WTC11 (cell line): ENCODE results near the gene TMEM181. TPM values are rescaled to one million over a fixed set of nuclear protein-coding genes. Genes with fewer than 3 reads are reported as not detected.

ENCODE experiments used
- ATAC-seq: fragments of 200-7000 bp; cut with Tn5 transposase; 2 replicates; pipeline ENCODE4 v1.10.0; 2021; ENCODE audit warnings: mild to moderate bottlenecking, moderate library complexity
- CTCF ChIA-PET: fragments of 300-600 bp; sonication (Branson Sonifier 250); formaldehyde crosslinking; loops from one replicate; lab custom pipeline; 2021; ENCODE audit warnings: antibody characterized with exemption; lab: Charles Lee
- POLR2A ChIA-PET: fragments of 350-600 bp; sonication (Branson Sonifier 250); formaldehyde crosslinking; loops from one replicate; lab custom pipeline; 2021; ENCODE audit warnings: antibody characterized with exemption; lab: Charles Lee
- DNase-seq: peaks from one replicate; pipeline ENCODE4 v3.0.0; 2021; ENCODE audit warnings: low spot score
- H3K27ac Mint-ChIP-seq: 2 replicates; pipeline ENCODE4 v1.8.0; 2021; ENCODE audit warnings: mixed read lengths
- H3K27me3 Mint-ChIP-seq: 2 replicates; pipeline ENCODE4 v1.8.0; 2021; ENCODE audit warnings: low read depth, mild to moderate bottlenecking, moderate library complexity, mixed read lengths
- H3K36me3 Mint-ChIP-seq: 2 replicates; pipeline ENCODE4 v1.8.0; 2021; ENCODE audit warnings: mixed read lengths
- H3K4me1 Mint-ChIP-seq: 2 replicates; pipeline ENCODE4 v1.8.0; 2022; ENCODE audit warnings: mixed read lengths
- H3K4me3 Mint-ChIP-seq: 2 replicates; pipeline ENCODE4 v1.8.0; 2021; ENCODE audit warnings: mild to moderate bottlenecking, moderate library complexity, mixed read lengths
- H3K9me3 Mint-ChIP-seq: 2 replicates; pipeline ENCODE4 v1.8.0; 2021; ENCODE audit warnings: mixed read lengths
- AFF4 ChIP-seq: sonication (generic); formaldehyde crosslinking; IDR thresholded peaks from 2 replicates; pipeline ENCODE4 v1.8.1; 2023; ENCODE audit warnings: mild to moderate bottlenecking, missing genetic modification reagents, borderline replicate concordance
- AR ChIP-seq: fragments of 250-450 bp; sonication (Bioruptor Pico); IDR thresholded peaks from 2 replicates; pipeline ENCODE4 v1.9.0; 2021; ENCODE audit warnings: mild to moderate bottlenecking
- CBFB ChIP-seq: sonication (generic); formaldehyde crosslinking; IDR thresholded peaks from 2 replicates; pipeline ENCODE4 v1.8.1; 2022; ENCODE audit warnings: mild to moderate bottlenecking, low read depth, missing genetic modification reagents
- CDX4 ChIP-seq: fragments of 250-450 bp; sonication (Bioruptor Pico); IDR thresholded peaks from 2 replicates; pipeline ENCODE4 v1.9.0; 2021; ENCODE audit warnings: moderate library complexity, mild to moderate bottlenecking, inconsistent platforms, borderline replicate concordance
- ERG ChIP-seq: fragments of 250-450 bp; sonication (Bioruptor Pico); IDR thresholded peaks from 2 replicates; pipeline ENCODE4 v1.8.0; 2021; ENCODE audit warnings: mild to moderate bottlenecking
- GABPB1 ChIP-seq: sonication (generic); formaldehyde crosslinking; IDR thresholded peaks from 2 replicates; pipeline ENCODE4 v1.8.1; 2023; ENCODE audit warnings: mild to moderate bottlenecking, missing genetic modification reagents
- IRF2 ChIP-seq: sonication (generic); formaldehyde crosslinking; IDR thresholded peaks from 2 replicates; pipeline ENCODE4 v1.8.0; 2022; ENCODE audit warnings: low read depth, missing genetic modification reagents, borderline replicate concordance
- JUN ChIP-seq: sonication (generic); formaldehyde crosslinking; IDR thresholded peaks from 2 replicates; pipeline ENCODE4 v1.8.0; 2023; ENCODE audit warnings: mild to moderate bottlenecking, missing genetic modification reagents
- MAX ChIP-seq: sonication (generic); formaldehyde crosslinking; IDR thresholded peaks from 2 replicates; pipeline ENCODE4 v1.8.0; 2022; ENCODE audit warnings: mild to moderate bottlenecking, missing genetic modification reagents
- PRDM15 ChIP-seq: sonication (generic); formaldehyde crosslinking; IDR thresholded peaks from 2 replicates; pipeline ENCODE4 v1.8.0; 2022; ENCODE audit warnings: missing genetic modification reagents
- ZNF281 ChIP-seq: sonication (generic); formaldehyde crosslinking; IDR thresholded peaks from 2 replicates; pipeline ENCODE4 v1.8.0; 2023; ENCODE audit warnings: mild to moderate bottlenecking, missing genetic modification reagents
- ZNF317 ChIP-seq: sonication (generic); formaldehyde crosslinking; IDR thresholded peaks from 2 replicates; pipeline ENCODE4 v1.8.1; 2023; ENCODE audit warnings: low read depth, mild to moderate bottlenecking, moderate library complexity, missing genetic modification reagents, borderline replicate concordance
- total RNA-seq: library from RNA; stranded (reverse); gene quantifications from 3 replicates; pipeline ENCODE4 v1.2.3, GENCODE V29; 2021

TMEM181 gene
- total RNA-seq, 1 experiment from 2014 or later, result 18.8 TPM

- Mint-ChIP-seq H3K4me1 (peaks cover 36% of the 10 kb centered on the region), H3K36me3 (peaks cover 3% of the 10 kb centered on the region; the same call in 1 of the 2 replicates), H3K27ac (peak overlapping the region; percentile 47; the same call in 1 of the 2 replicates), H3K4me3 (no peak overlapping the region), H3K9me3 (no peaks in the 10 kb centered on the region), H3K27me3 (no peaks in the 10 kb centered on the region)
- CTCF ChIA-PET, result interaction anchor here (1.2 to 2.3 kb wide), 4 partner anchors 30 to 352 kb away, joined by 4 to 9 read pairs (median 7); no protein-coding TSS in a partner anchor
- ATAC-seq (no peak), DNase-seq (no peak)
- no peak for TF ChIP-seq IRF2 (CRISPR knock-in tag)
- no peak for TF ChIP-seq AFF4 (CRISPR knock-in tag)
- TF ChIP-seq MAX (CRISPR knock-in tag), result no peak
- TF ChIP-seq GABPB1 (CRISPR knock-in tag), result no peak
- TF ChIP-seq ZNF317 (CRISPR knock-in tag), result no peak
- no peak for TF ChIP-seq ZNF281
- no peak for TF ChIP-seq PRDM15
- no peak for TF ChIP-seq ERG (CRISPR knock-in tag)
- POLR2A ChIA-PET, result no interaction called here
Measured at GRCh38 chr6:158566207-158566818, 6.4 kb downstream of the TMEM181 start.

GRCh38 chr6:158567152-158567551 is 7.3 kb downstream of the TMEM181 start:
- Mint-ChIP-seq H3K4me1 (peaks cover 28% of the 10 kb centered on the region), H3K4me3 (no peak overlapping the region), H3K9me3 (no peaks in the 10 kb centered on the region), H3K27me3 (no peaks in the 10 kb centered on the region), H3K27ac (peak overlapping the region; percentile 89; the same call in 1 of the 2 replicates), H3K36me3 (peaks cover 3% of the 10 kb centered on the region; the same call in 1 of the 2 replicates)
- no peak for TF ChIP-seq JUN (CRISPR knock-in tag)
- no peak for TF ChIP-seq CBFB (CRISPR knock-in tag)
- no peak for TF ChIP-seq CDX4
- no peak for TF ChIP-seq IRF2 (CRISPR knock-in tag)
- TF ChIP-seq AR, result no peak
- POLR2A ChIA-PET, result no interaction called here
- DNase-seq (no peak), ATAC-seq (no peak)
- CTCF ChIA-PET, result no interaction called here
